ENCODE measurements around the gene RBM20. TPM values are rescaled to one million over a fixed set of nuclear protein-coding genes. Genes with fewer than 3 reads are reported as not detected.

Gene RBM20
- total RNA-seq, 4 donors from 2014 or later: 1.6 to 18.6 (median 3.2) TPM

GRCh38 chr10:110860576-110861241 lies 216.6 kb downstream of the RBM20 start:
- Histone ChIP-seq H3K27ac (peak overlapping the region; percentile 84), H3K4me1 (peaks cover 83% of the 10 kb centered on the region), H3K9me3 (no peaks in the 10 kb centered on the region), H3K36me3 (no peaks in the 10 kb centered on the region), H3K27me3 (no peaks in the 10 kb centered on the region), H3K4me3 (no peak overlapping the region)
- TF ChIP-seq POLR2A (IDR thresholded peaks at IDR 0.05) (no peak), POLR2AphosphoS5 (IDR thresholded peaks at IDR 0.05) (no peak), EP300 (IDR thresholded peaks at IDR 0.05) (no peak), CTCF (IDR thresholded peaks at IDR 0.05) (no peak)
- 38% methylated on average over 7 of the region's 7 CpGs for WGBS
- no peak for DNase-seq (ENCODE audit: low spot score in 2 of 2)

GRCh38 chr10:110861476-110861875 lies 217.3 kb downstream of the RBM20 start:
- WGBS: 95% methylated on average over 2 of the region's 2 CpGs
- Histone ChIP-seq H3K4me3 (no peak overlapping the region), H3K27me3 (no peaks in the 10 kb centered on the region), H3K4me1 (peaks cover 91% of the 10 kb centered on the region), H3K27ac (peak overlapping the region; percentile 84), H3K9me3 (no peaks in the 10 kb centered on the region), H3K36me3 (no peaks in the 10 kb centered on the region)
- TF ChIP-seq POLR2A (IDR thresholded peaks at IDR 0.05) (no peak), POLR2AphosphoS5 (IDR thresholded peaks at IDR 0.05) (no peak), EP300 (IDR thresholded peaks at IDR 0.05) (no peak), CTCF (IDR thresholded peaks at IDR 0.05) (no peak)
- no peak for DNase-seq (ENCODE audit: low spot score in 2 of 2)

GRCh38 chr10:110861930-110862649 lies 218.0 kb downstream of the RBM20 start:
- no peak for TF ChIP-seq CTCF (IDR thresholded peaks at IDR 0.05)
- TF ChIP-seq EP300 (IDR thresholded peaks at IDR 0.05): no peak
- peak in 2 of 3 donors; percentile 63 to 92 for TF ChIP-seq POLR2AphosphoS5 (IDR thresholded peaks at IDR 0.05)
- no peak for TF ChIP-seq POLR2A (IDR thresholded peaks at IDR 0.05)
- Histone ChIP-seq H3K4me3 (no peak overlapping the region), H3K4me1 (peaks cover 97% of the 10 kb centered on the region), H3K27ac (peak overlapping the region; percentile 84), H3K9me3 (no peaks in the 10 kb centered on the region), H3K36me3 (no peaks in the 10 kb centered on the region), H3K27me3 (no peaks in the 10 kb centered on the region)
- 59% methylated on average over 6 of the region's 6 CpGs for WGBS
- DNase-seq (ENCODE audit: low spot score in 2 of 2): peak in 1 of 2 donors; percentile 74

GRCh38 chr10:110862961-110863360 lies 218.8 kb downstream of the RBM20 start:
- no peaks in the 10 kb centered on the region for H3K36me3 ChIP-seq
- peak overlapping the region; percentile 84 for H3K27ac ChIP-seq
- no peak for DNase-seq (ENCODE audit: low spot score in 2 of 2)
- peaks cover 97% of the 10 kb centered on the region for H3K4me1 ChIP-seq
- TF ChIP-seq EP300 (IDR thresholded peaks at IDR 0.05): no peak
- H3K27me3 ChIP-seq: no peaks in the 10 kb centered on the region
- no peak overlapping the region for H3K4me3 ChIP-seq
- no peaks in the 10 kb centered on the region for H3K9me3 ChIP-seq
- WGBS: 41% methylated on average over 6 of the region's 6 CpGs

- TF ChIP-seq POLR2A (IDR thresholded peaks at IDR 0.05) (no peak), CTCF (IDR thresholded peaks at IDR 0.05) (no peak), POLR2AphosphoS5 (IDR thresholded peaks at IDR 0.05) (no peak), EP300 (IDR thresholded peaks at IDR 0.05) (no peak)
- Histone ChIP-seq H3K27me3 (no peaks in the 10 kb centered on the region), H3K4me1 (peaks cover 95% of the 10 kb centered on the region), H3K36me3 (no peaks in the 10 kb centered on the region), H3K4me3 (no peak overlapping the region), H3K27ac (peak overlapping the region; percentile 84), H3K9me3 (no peaks in the 10 kb centered on the region)
- DNase-seq (ENCODE audit: low spot score in 2 of 2): no peak
Observed at GRCh38 chr10:110863361-110863760, 219.2 kb downstream of the RBM20 start.

All from suprapubic skin (tissue), 4 donors.